Right ventricle myocardium superior (tissue), 1 donor: ENCODE measurements around the gene CCDC117. TPM values are rescaled to one million over a fixed set of nuclear protein-coding genes. Genes with fewer than 3 reads are reported as not detected.
"Not testable (repeated sequence)": the region's sequence is repeated elsewhere in the genome, so short reads cannot be mapped to it uniquely, and the experiment has no call there.

Source experiments
- ATAC-seq: fragments of 200-7000 bp; cut with Tn5 transposase; one replicate; pipeline ENCODE4 v1.9.1; 2020; ENCODE audit warnings: mild to moderate bottlenecking; ENCODE audit not compliant: poor library complexity
- DNase-seq: peaks from one replicate; pipeline ENCODE4 v3.0.0-alpha.2; 2020
- intact Hi-C: fragments of 100-400 bp; cut with DNase I; formaldehyde crosslinking; loops from one replicate; pipeline ENCODE4 v1.11.2; 2022
- total RNA-seq: library from RNA; stranded (reverse); fragmentation: NEBNext Ultra II Directional; extraction: Animal tissue kit (Norgen Biotek cat#: 25700); gene quantifications from one replicate; pipeline ENCODE4 v1.2.1, GENCODE V29; 2021
- donor health status: DM: no; HTN: yes; CAD: no; lungs with severe emphysema.

Gene CCDC117
- total RNA-seq, 1 donor from 2014 or later, result 12.0 TPM

GRCh38 chr22:28798810-28799605, 26.5 kb downstream of the CCDC117 start:
- ATAC-seq, result peak; percentile 25
- DNase-seq, result no peak
- intact Hi-C loops, result loop anchor here (2.0 kb wide), 1 partner anchor 56 kb away; the partner anchor contains the start of gene HSCB

GRCh38 chr22:28799606-28800307, 27.3 kb downstream of the CCDC117 start:
- ATAC-seq (peak; percentile 87), DNase-seq (peak; percentile 85)
- intact Hi-C loops, result loop anchor here (2.0 kb wide), 1 partner anchor 57 kb away; the partner anchor contains the start of gene HSCB

GRCh38 chr22:28800308-28801041, 28.0 kb downstream of the CCDC117 start, which contains the start of gene XBP1:
XBP1 (minus strand) TSS chr22:28800569.
- intact Hi-C loops, result no loop called here
- ATAC-seq, result peak; percentile 99

GRCh38 chr22:28801845-28802594, 29.5 kb downstream of the CCDC117 start:
- intact Hi-C loops, result no loop called here
- DNase-seq, result no peak
- ATAC-seq, result no peak

More at GRCh38 chr22:28800308-28801041, 28.0 kb downstream of the CCDC117 start, which contains the start of gene XBP1:
- peak; percentile 97 for DNase-seq

GRCh38 chr22:28802595-28803123, 30.2 kb downstream of the CCDC117 start:
- DNase-seq, result no peak
- intact Hi-C loops, result no loop called here
- no peak for ATAC-seq

- intact Hi-C loops, ATAC-seq, DNase-seq: not testable (repeated sequence)
Observed at GRCh38 chr22:28805426-28805825, 32.9 kb downstream of the CCDC117 start.

GRCh38 chr22:28808716-28809355, 36.3 kb downstream of the CCDC117 start:
- intact Hi-C loops, result no loop called here
- DNase-seq (no peak), ATAC-seq (no peak)

- intact Hi-C loops, result no loop called here
- DNase-seq (no peak), ATAC-seq (peak; percentile 34)
Observed at GRCh38 chr22:28810821-28811491, 38.5 kb downstream of the CCDC117 start.

GRCh38 chr22:28812516-28812915, 40.0 kb downstream of the CCDC117 start:
- DNase-seq, result no peak
- peak; percentile 39 for ATAC-seq
- intact Hi-C loops, result no loop called here

GRCh38 chr22:28813772-28814518, 41.5 kb downstream of the CCDC117 start:
- peak; percentile 65 for ATAC-seq
- no peak for DNase-seq
- intact Hi-C loops, result no loop called here

GRCh38 chr22:28815111-28815510, 42.6 kb downstream of the CCDC117 start:
- no peak for DNase-seq
- ATAC-seq, result no peak
- intact Hi-C loops, result no loop called here

- no peak for DNase-seq
- ATAC-seq, result no peak
- intact Hi-C loops, result no loop called here
Observed at GRCh38 chr22:28815729-28816128, 43.2 kb downstream of the CCDC117 start.

- intact Hi-C loops, result no loop called here
- ATAC-seq (no peak), DNase-seq (no peak)
Observed at GRCh38 chr22:28817064-28817463, 44.6 kb downstream of the CCDC117 start.

- intact Hi-C loops, result no loop called here
- ATAC-seq (peak; percentile 64), DNase-seq (no peak)
Observed at GRCh38 chr22:28817919-28818859, 45.7 kb downstream of the CCDC117 start.

GRCh38 chr22:28819253-28820096, 47.0 kb downstream of the CCDC117 start:
- DNase-seq (no peak), ATAC-seq (no peak)
- intact Hi-C loops, result no loop called here
